Fibroblast of villous mesenchyme (primary cell): ENCODE data around the gene OBSL1. TPM values are rescaled to one million over a fixed set of nuclear protein-coding genes. Genes with fewer than 3 reads are reported as not detected.

Source experiments
- DNase-seq: peaks from one replicate; pipeline ENCODE4 v3.0.0-alpha.2; 2010; ENCODE audit warnings: low read depth
- H3K4me3 ChIP-seq: 2 replicates; pipeline ENCODE4 v1.5.1; 2011; ENCODE audit warnings: low read depth, mild to moderate bottlenecking, low read length
- small RNA-seq: library from RNA; depleted of rRNA; stranded (forward); fragments of <200 nt; gene quantifications from one replicate; pipeline ENCODE3, GENCODE V24; 2012
- total RNA-seq: library from RNA; depleted of rRNA; stranded (reverse); fragments of >200 nt; gene quantifications from 2 replicates; pipeline ENCODE4 v1.2.3, GENCODE V29; 2012
- TF ChIP-seq, protein P1 (sequence below): IDR thresholded peaks from 2 replicates; pipeline ENCODE4 v1.5.1; 2012; ENCODE audit warnings: low read depth, mild to moderate bottlenecking, low read length; ENCODE audit not compliant: insufficient read depth

Gene OBSL1
- total RNA-seq, 1 donor: 86.8 TPM

DNA sequence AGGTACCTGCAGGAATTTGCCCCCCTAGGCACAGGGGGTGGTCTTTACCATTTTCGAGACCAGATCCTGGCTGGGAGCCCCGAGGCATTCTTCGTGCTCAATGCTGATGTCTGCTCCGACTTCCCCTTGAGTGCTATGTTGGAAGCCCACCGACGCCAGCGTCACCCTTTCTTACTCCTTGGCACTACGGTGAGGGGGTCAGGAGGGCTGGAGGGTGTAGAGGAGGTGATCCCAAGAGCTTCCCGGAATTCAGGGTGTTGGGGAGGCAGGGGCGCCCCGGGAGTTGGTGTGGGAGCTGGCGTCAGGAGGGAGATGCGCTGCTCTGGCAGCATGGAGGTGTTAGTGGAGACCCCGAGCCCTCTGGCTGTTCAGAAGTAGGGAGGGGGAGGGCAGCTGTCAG, 69.5 kb downstream of the OBSL1 start:
- no peak overlapping the region for H3K4me3 ChIP-seq

More for the DNA sequence above, 69.5 kb downstream of the OBSL1 start:
- no peak for DNase-seq
- TF ChIP-seq, protein P1, sequence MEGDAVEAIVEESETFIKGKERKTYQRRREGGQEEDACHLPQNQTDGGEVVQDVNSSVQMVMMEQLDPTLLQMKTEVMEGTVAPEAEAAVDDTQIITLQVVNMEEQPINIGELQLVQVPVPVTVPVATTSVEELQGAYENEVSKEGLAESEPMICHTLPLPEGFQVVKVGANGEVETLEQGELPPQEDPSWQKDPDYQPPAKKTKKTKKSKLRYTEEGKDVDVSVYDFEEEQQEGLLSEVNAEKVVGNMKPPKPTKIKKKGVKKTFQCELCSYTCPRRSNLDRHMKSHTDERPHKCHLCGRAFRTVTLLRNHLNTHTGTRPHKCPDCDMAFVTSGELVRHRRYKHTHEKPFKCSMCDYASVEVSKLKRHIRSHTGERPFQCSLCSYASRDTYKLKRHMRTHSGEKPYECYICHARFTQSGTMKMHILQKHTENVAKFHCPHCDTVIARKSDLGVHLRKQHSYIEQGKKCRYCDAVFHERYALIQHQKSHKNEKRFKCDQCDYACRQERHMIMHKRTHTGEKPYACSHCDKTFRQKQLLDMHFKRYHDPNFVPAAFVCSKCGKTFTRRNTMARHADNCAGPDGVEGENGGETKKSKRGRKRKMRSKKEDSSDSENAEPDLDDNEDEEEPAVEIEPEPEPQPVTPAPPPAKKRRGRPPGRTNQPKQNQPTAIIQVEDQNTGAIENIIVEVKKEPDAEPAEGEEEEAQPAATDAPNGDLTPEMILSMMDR: no peak

Small RNA genes lying within 50 kb of the gene (small RNA-seq; reads per million reads assigned to genes)
- gene MIR3132 (not detected), gene RN7SKP213 (not detected)

Other genes starting within 250 kb of the OBSL1 start
- gene RESP18, start 238.8 kb downstream of the OBSL1 start, total RNA-seq: not detected in 2 replicates
- gene DNPEP, start 183.6 kb downstream of the OBSL1 start, total RNA-seq: 64.8 and 65.7 TPM in 2 replicates
- 20.7 and 35.8 TPM in 2 replicates for gene DES, start 153.2 kb downstream of the OBSL1 start, total RNA-seq
- gene SPEG, start 136.7 kb downstream of the OBSL1 start, total RNA-seq: 46.7 and 48.8 TPM in 2 replicates
- 60.9 and 65.1 TPM in 2 replicates for gene GMPPA, start 72.6 kb downstream of the OBSL1 start, total RNA-seq
- gene ASIC4, start 57.1 kb downstream of the OBSL1 start, total RNA-seq: under 0.01 TPM in 1 of 2 replicates, not detected in the other
- gene CHPF, start 27.7 kb downstream of the OBSL1 start, total RNA-seq: 196 and 201 TPM in 2 replicates
- 2.6 and 2.9 TPM in 2 replicates for gene TMEM198, start 27.5 kb downstream of the OBSL1 start, total RNA-seq
- 0.43 and 0.64 TPM in 2 replicates for gene INHA, start 771 bp upstream of the OBSL1 start, total RNA-seq
- 16.4 and 18.7 TPM in 2 replicates for gene STK11IP, start 26.3 kb upstream of the OBSL1 start, total RNA-seq
- gene SLC4A3, start 56.1 kb upstream of the OBSL1 start, total RNA-seq: 5.6 and 7.7 TPM in 2 replicates